ENCODE measurements around the gene NFIA. TPM values are rescaled to one million over a fixed set of nuclear protein-coding genes. Genes with fewer than 3 reads are reported as not detected.

Gene NFIA
- total RNA-seq, 1 donor, result 19.7 TPM

GRCh38 chr1:61171974-61172373, 89.6 kb downstream of the NFIA start:
- no peak for DNase-seq (ENCODE audit: low read depth in 2 of 3, low spot score in 2 of 3)

DNA sequence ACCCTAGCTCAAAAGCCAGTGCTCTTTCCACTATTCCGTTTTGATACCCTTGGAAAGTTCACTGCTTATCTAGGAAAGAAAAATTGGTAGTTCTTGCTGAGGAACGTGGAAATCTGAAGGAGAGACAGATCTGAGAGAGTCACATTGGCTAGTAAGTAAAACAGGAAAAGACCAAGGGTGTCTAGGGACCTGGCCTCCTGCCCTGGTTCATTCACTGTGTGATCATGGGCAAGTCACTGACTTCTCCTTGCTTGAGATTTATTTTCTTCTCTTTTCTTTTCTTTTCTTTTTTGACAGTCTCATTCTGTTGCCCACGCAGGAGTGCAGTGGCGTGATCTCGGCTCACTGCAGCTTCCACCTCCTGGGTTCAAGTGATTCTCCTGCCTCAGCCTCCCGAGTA, 90.8 kb downstream of the NFIA start:
- DNase-seq (ENCODE audit: low read depth in 2 of 3, low spot score in 2 of 3), result no peak

- no peak for DNase-seq (ENCODE audit: low read depth in 2 of 3, low spot score in 2 of 3)
Measured at GRCh38 chr1:61174060-61174795, 91.9 kb downstream of the NFIA start.

- DNase-seq (ENCODE audit: low read depth in 2 of 3, low spot score in 2 of 3), result no peak
Measured at GRCh38 chr1:61175976-61176375, 93.6 kb downstream of the NFIA start.

- DNase-seq (ENCODE audit: low read depth in 2 of 3, low spot score in 2 of 3), result no peak
Measured at GRCh38 chr1:61181067-61182038, 99.0 kb downstream of the NFIA start.

- no peak for DNase-seq (ENCODE audit: low read depth in 2 of 3, low spot score in 2 of 3)
Measured at GRCh38 chr1:61182049-61182448, 99.7 kb downstream of the NFIA start.

GRCh38 chr1:61182480-61182879, 100.1 kb downstream of the NFIA start:
- no peak for DNase-seq (ENCODE audit: low read depth in 2 of 3, low spot score in 2 of 3)

GRCh38 chr1:61183471-61184039, 101.2 kb downstream of the NFIA start:
- no peak for DNase-seq (ENCODE audit: low read depth in 2 of 3, low spot score in 2 of 3)

GRCh38 chr1:61184040-61184713, 101.8 kb downstream of the NFIA start:
- DNase-seq (ENCODE audit: low read depth in 2 of 3, low spot score in 2 of 3), result peak in 1 of 3 donors; percentile 54

- no peak for DNase-seq (ENCODE audit: low read depth in 2 of 3, low spot score in 2 of 3)
Measured at GRCh38 chr1:61184714-61185106, 102.3 kb downstream of the NFIA start.

- no peak for DNase-seq (ENCODE audit: low read depth in 2 of 3, low spot score in 2 of 3)
Measured at GRCh38 chr1:61186753-61187152, 104.4 kb downstream of the NFIA start.

DNA sequence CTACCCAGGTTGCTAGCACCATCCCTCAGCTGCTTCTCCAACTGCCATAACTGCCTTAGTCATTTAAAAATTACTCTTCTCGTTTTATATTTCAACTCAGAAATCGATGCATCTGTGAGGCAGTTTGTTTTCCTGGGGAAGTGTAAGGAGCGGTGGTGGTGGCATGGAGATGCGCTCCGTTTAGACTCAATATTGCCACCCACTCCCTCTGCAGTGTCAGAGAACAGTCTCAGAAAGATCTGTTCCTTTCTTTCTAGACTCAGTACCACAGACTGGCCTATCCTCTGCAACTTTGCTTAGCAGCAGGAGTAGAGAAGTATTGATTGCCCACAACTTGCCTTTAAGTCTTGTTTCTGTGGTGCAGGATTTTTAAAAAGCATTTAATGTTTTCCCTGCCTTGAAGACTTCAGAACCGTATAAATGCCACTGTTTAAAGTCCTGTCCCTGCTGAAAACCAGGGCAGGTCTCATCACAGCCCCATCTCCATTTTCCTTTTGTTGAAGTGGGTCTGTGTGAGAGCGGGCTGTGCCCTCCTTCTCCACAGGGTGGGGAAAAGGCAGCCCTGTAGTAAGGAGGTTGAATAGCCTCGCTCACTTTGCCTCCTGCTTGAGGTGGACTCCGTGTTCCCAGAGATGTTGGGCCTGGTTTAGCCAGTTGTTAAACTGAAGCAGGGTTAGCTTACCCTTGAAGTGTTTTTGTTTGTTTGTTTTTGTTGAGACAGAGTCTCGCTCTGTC, 105.2 kb downstream of the NFIA start:
- DNase-seq (ENCODE audit: low read depth in 2 of 3, low spot score in 2 of 3), result no peak

DNA sequence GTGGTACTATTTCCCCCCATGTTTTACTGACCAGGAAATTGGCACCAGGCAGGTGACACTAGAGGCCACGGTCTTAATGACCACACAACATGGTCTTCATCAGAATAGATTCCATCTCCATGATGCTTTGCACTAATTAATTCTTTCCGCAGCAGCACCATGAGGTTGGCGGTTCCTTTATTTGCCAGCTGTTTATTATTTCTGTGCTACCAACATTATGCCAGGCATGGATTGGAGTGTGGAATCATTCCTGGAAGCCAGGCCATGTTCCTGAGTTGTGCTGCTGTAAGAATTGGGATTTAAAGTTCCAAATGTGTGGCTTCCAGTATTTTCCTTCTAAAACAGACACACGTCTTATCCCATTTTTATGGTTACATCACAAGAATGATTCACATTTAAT, 107.8 kb downstream of the NFIA start:
- DNase-seq (ENCODE audit: low read depth in 2 of 3, low spot score in 2 of 3), result no peak

DNA sequence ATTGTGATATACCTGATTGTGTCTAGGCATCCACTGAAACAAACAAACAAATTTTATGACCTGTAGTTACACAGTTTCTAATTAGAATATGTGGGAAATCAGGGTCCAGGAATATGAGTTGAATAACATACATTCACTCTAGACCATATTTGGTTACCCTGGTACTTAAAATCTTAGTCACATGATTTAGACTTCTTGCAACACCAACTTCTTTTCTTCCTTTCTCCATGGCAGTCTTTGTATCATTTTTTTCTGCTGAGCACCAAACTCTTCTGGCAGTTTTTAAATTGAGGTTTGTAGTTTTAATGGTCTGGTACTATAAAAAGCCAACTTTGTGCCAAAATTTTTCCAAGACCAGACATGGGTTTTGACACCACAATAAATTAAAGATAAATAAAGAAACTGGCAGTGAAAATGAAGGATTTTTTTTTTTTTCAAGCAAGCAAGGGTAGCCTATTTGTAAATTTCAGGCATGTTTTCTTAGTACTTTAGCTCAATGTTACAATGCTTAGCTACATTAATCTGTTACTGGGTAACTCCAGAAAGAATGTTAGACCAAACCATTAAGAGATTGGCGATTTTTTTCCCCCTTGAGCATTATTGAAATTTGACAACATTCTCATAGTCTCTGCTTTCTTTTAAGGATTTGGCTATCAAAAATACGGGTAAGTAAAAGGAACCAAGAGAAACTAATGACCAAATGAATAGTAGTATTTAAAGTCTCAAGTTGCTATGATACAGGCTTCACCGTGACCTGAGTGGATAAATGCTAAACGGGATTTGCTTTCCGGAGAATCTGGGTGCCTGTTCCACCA, 108.5 kb downstream of the NFIA start:
- DNase-seq (ENCODE audit: low read depth in 2 of 3, low spot score in 2 of 3), result no peak

DNA sequence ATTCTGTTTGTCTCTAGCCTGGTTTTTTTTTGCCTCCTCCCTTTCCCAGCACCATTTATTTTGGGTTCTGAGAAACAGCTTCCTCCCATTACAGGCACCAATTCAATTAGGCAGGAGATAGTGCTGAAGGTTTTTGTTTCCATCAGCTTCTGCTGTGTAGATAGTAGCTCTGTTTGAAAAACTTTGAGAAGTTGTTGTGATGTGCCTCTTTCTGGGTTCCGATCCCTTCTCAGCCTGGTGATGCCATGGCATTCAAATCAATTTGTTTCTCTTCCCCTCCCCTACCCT, 109.0 kb downstream of the NFIA start:
- DNase-seq (ENCODE audit: low read depth in 2 of 3, low spot score in 2 of 3), result no peak

DNA sequence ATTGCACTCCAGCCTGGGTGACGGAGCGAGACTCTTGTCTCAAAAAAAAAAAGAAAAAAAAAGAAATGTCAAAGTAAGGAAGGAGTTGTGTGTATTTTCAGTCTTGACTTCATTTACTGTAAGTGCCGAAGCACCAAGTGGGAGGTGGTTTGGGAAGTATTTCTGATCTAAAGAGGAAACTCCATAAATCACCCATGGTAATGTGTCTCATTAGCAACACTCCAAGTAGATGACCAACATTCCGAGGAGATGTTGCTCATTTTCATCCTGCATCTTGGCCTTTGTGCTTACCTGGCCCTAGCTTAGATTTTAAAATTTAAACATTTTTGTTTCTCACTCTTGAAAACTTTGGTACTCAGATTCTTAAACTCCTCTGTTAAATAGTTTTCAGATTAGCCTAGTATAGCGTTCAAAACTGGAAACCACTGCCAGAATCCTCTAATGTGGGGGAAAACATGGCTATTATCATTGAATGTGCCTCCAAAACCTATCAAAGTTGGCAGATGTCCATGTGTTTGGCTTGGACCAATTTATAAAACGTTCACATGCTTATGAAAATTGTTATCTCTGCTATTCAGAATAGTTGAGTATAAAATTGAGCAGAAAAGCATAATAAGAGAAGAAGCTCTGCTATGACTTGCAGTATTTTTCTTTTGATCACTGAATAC, 110.4 kb downstream of the NFIA start:
- peak in 1 of 3 donors; percentile 14 for DNase-seq (ENCODE audit: low read depth in 2 of 3, low spot score in 2 of 3)

DNA sequence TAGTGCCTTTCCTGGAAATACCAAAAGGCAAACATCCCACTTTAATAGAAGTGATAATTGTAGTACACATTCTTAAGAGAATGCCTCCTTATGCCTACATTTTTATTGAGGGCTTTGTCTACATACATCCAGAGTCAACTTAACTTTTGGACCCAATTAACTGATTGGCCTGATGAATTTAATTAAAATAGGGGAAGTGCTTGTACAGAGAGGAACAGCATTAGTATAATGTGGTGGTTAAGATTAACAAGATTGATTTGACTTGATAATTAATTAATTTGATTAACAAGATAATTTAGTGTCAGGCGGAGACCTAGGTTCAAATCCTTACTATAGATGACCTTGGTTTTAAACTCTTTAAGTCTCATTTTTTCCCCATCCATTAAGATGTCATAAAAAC, 111.4 kb downstream of the NFIA start:
- no peak for DNase-seq (ENCODE audit: low read depth in 2 of 3, low spot score in 2 of 3)

GRCh38 chr1:61198554-61198953, 116.2 kb downstream of the NFIA start:
- DNase-seq (ENCODE audit: low read depth in 2 of 3, low spot score in 2 of 3), result no peak

- no peak for DNase-seq (ENCODE audit: low read depth in 2 of 3, low spot score in 2 of 3)
Measured at GRCh38 chr1:61201035-61201434, 118.7 kb downstream of the NFIA start.
